ENCODE data around the gene OLFML1. TPM values are rescaled to one million over a fixed set of nuclear protein-coding genes. Genes with fewer than 3 reads are reported as not detected.
A peak's percentile ranks its signal among the peaks of the same experiment; 100 is the strongest.

The OLFML1 gene
- total RNA-seq, 1 donor: 2.2 TPM

- TF ChIP-seq CTCF (IDR thresholded peaks at IDR 0.05; ENCODE audit: insufficient read depth, low read depth, low read length): no peak
- peak; percentile 31 for DNase-seq (ENCODE audit: low read depth)
- no peak overlapping the region for H3K4me3 ChIP-seq (ENCODE audit: low read depth, low read length)
Observed at GRCh38 chr11:7520011-7520942, 35.0 kb downstream of the OLFML1 start.

GRCh38 chr11:7520981-7521487 lies 35.7 kb downstream of the OLFML1 start:
- no peak for DNase-seq (ENCODE audit: low read depth)
- TF ChIP-seq CTCF (IDR thresholded peaks at IDR 0.05; ENCODE audit: insufficient read depth, low read depth, low read length): no peak
- H3K4me3 ChIP-seq (ENCODE audit: low read depth, low read length): no peak overlapping the region

GRCh38 chr11:7522121-7522520 lies 36.8 kb downstream of the OLFML1 start:
- H3K4me3 ChIP-seq (ENCODE audit: low read depth, low read length): no peak overlapping the region
- no peak for DNase-seq (ENCODE audit: low read depth)
- TF ChIP-seq CTCF (IDR thresholded peaks at IDR 0.05; ENCODE audit: insufficient read depth, low read depth, low read length): no peak

GRCh38 chr11:7522546-7522945 lies 37.2 kb downstream of the OLFML1 start:
- DNase-seq (ENCODE audit: low read depth): no peak
- no peak for TF ChIP-seq CTCF (IDR thresholded peaks at IDR 0.05; ENCODE audit: insufficient read depth, low read depth, low read length)
- no peak overlapping the region for H3K4me3 ChIP-seq (ENCODE audit: low read depth, low read length)

GRCh38 chr11:7523416-7524210 lies 38.3 kb downstream of the OLFML1 start:
- TF ChIP-seq CTCF (IDR thresholded peaks at IDR 0.05; ENCODE audit: insufficient read depth, low read depth, low read length): no peak
- no peak overlapping the region for H3K4me3 ChIP-seq (ENCODE audit: low read depth, low read length)
- no peak for DNase-seq (ENCODE audit: low read depth)

GRCh38 chr11:7524462-7525235 lies 39.3 kb downstream of the OLFML1 start:
- H3K4me3 ChIP-seq (ENCODE audit: low read depth, low read length): no peak overlapping the region
- DNase-seq (ENCODE audit: low read depth): no peak
- TF ChIP-seq CTCF (IDR thresholded peaks at IDR 0.05; ENCODE audit: insufficient read depth, low read depth, low read length): no peak

Data from fibroblast of villous mesenchyme (primary cell).